Measurements from ENCODE around the gene PER2. TPM values are rescaled to one million over a fixed set of nuclear protein-coding genes. Genes with fewer than 3 reads are reported as not detected.

Gene PER2
- total RNA-seq, 1 donor = 10.8 TPM

GRCh38 chr2:238220274-238220891, 68.0 kb downstream of the PER2 start:
- TF ChIP-seq CTCF (IDR thresholded peaks at IDR 0.05; ENCODE audit: insufficient read depth, low read length) = no peak
- H3K4me3 ChIP-seq (ENCODE audit: low read depth, low read length) = no peak overlapping the region
- no peak for DNase-seq (ENCODE audit: low read depth)

- no peak for TF ChIP-seq CTCF (IDR thresholded peaks at IDR 0.05; ENCODE audit: insufficient read depth, low read length)
- no peak overlapping the region for H3K4me3 ChIP-seq (ENCODE audit: low read depth, low read length)
- no peak for DNase-seq (ENCODE audit: low read depth)
Observed at GRCh38 chr2:238216651-238217184, 71.7 kb downstream of the PER2 start.

- H3K4me3 ChIP-seq (ENCODE audit: low read depth, low read length) = no peak overlapping the region
- no peak for DNase-seq (ENCODE audit: low read depth)
- no peak for TF ChIP-seq CTCF (IDR thresholded peaks at IDR 0.05; ENCODE audit: insufficient read depth, low read length)
Observed at GRCh38 chr2:238207006-238207405, 81.4 kb downstream of the PER2 start.

- DNase-seq (ENCODE audit: low read depth) = no peak
- peak overlapping the region; percentile 62 for H3K4me3 ChIP-seq (ENCODE audit: low read depth, low read length)
- TF ChIP-seq CTCF (IDR thresholded peaks at IDR 0.05; ENCODE audit: insufficient read depth, low read length) = no peak
Observed at GRCh38 chr2:238203973-238204683, 84.3 kb downstream of the PER2 start.

- H3K4me3 ChIP-seq (ENCODE audit: low read depth, low read length) = peak within 1 kb of the TSS; percentile 85
- TF ChIP-seq CTCF (IDR thresholded peaks at IDR 0.05; ENCODE audit: insufficient read depth, low read length) = no peak
- peak; percentile 68 for DNase-seq (ENCODE audit: low read depth)
Observed at GRCh38 chr2:238203094-238203972, 85.1 kb downstream of the PER2 start, which contains the start of gene ILKAP. Gene ILKAP, minus strand, starts transcription at chr2:238203695. Its CDS starts 142 bp downstream, at chr2:238203553.

GRCh38 chr2:238202326-238203093, 85.9 kb downstream of the PER2 start:
- H3K4me3 ChIP-seq (ENCODE audit: low read depth, low read length) = peak overlapping the region; percentile 85
- TF ChIP-seq CTCF (IDR thresholded peaks at IDR 0.05; ENCODE audit: insufficient read depth, low read length) = no peak
- peak; percentile 39 for DNase-seq (ENCODE audit: low read depth)

Data from fibroblast of the aortic adventitia (primary cell).